ENCODE measurements around the gene EML5.

GRCh38 chr14:88821888-88822287 lies 29.1 kb upstream of the EML5 start:
- TF ChIP-seq CTCF (IDR thresholded peaks at IDR 0.05) = no peak
- TF ChIP-seq POLR2A (IDR thresholded peaks at IDR 0.05) = no peak
